ENCODE measurements around the gene B3GNT4. TPM values are rescaled to one million over a fixed set of nuclear protein-coding genes. Genes with fewer than 3 reads are reported as not detected.

The B3GNT4 gene
- total RNA-seq, 2 experiments from 2014 or later: not detected

- Mint-ChIP-seq H3K27ac (no peak overlapping the region), H3K36me3 (ENCODE audit: low read depth) (no peaks in the 10 kb centered on the region), H3K4me3 (no peak overlapping the region), H3K4me1 (ENCODE audit: low read depth) (no peaks in the 10 kb centered on the region), H3K9me3 (no peaks in the 10 kb centered on the region), H3K27me3 (no peaks in the 10 kb centered on the region)
- ATAC-seq (ENCODE audit: poor library complexity) (no peak), DNase-seq (no peak)
- CTCF ChIA-PET: no interaction called here
- peak; percentile 7 for TF ChIP-seq CTCF (IDR thresholded peaks at IDR 0.05)
- Histone ChIP-seq H3K4me3 (ENCODE audit: low read length) (no peak overlapping the region), H3K27ac (ENCODE audit: low read depth in 1 of 2, low read length in 2 of 2) (no peak overlapping the region), H3K36me3 (ENCODE audit: insufficient read depth, low read length) (no peaks in the 10 kb centered on the region), H3K9me3 (ENCODE audit: control insufficient read depth in 1 of 2, insufficient read depth in 1 of 2, low read length in 2 of 2) (no peaks in the 10 kb centered on the region), H3K4me1 (ENCODE audit: insufficient read depth, low read length) (peaks cover 4% of the 10 kb centered on the region), H3K27me3 (ENCODE audit: control insufficient read depth in 1 of 2, insufficient read depth in 2 of 2, low read length in 2 of 2) (no peaks in the 10 kb centered on the region)
- POLR2A ChIA-PET: no interaction called here
- intact Hi-C loops (cut with DNase I, micrococcal nuclease): no loop called here
These were observed 43.6 kb upstream of the B3GNT4 start for GRCh38 chr12:122159882-122160281.

- Mint-ChIP-seq H3K9me3 (no peaks in the 10 kb centered on the region), H3K36me3 (ENCODE audit: low read depth) (no peaks in the 10 kb centered on the region), H3K4me3 (no peak overlapping the region), H3K27ac (no peak overlapping the region), H3K4me1 (ENCODE audit: low read depth) (no peaks in the 10 kb centered on the region), H3K27me3 (no peaks in the 10 kb centered on the region)
- POLR2A ChIA-PET: no interaction called here
- no peak overlapping the region for H3K27ac ChIP-seq (ENCODE audit: low read depth in 1 of 2, low read length in 2 of 2)
- no peak for ATAC-seq (ENCODE audit: poor library complexity)
- no peaks in the 10 kb centered on the region for H3K9me3 ChIP-seq (ENCODE audit: control insufficient read depth in 1 of 2, insufficient read depth in 1 of 2, low read length in 2 of 2)
- DNase-seq: no peak
- no peaks in the 10 kb centered on the region for H3K36me3 ChIP-seq (ENCODE audit: insufficient read depth, low read length)
- intact Hi-C loops (cut with DNase I, micrococcal nuclease): no loop called here
- peaks cover 4% of the 10 kb centered on the region for H3K4me1 ChIP-seq (ENCODE audit: insufficient read depth, low read length)
- H3K4me3 ChIP-seq (ENCODE audit: low read length): no peak overlapping the region
- TF ChIP-seq CTCF (IDR thresholded peaks at IDR 0.05): no peak
- no peaks in the 10 kb centered on the region for H3K27me3 ChIP-seq (ENCODE audit: control insufficient read depth in 1 of 2, insufficient read depth in 2 of 2, low read length in 2 of 2)
- CTCF ChIA-PET: no interaction called here
These were observed 42.7 kb upstream of the B3GNT4 start for GRCh38 chr12:122160761-122161160.

GRCh38 chr12:122161682-122162081 is 41.8 kb upstream of the B3GNT4 start:
- no peak for TF ChIP-seq CTCF (IDR thresholded peaks at IDR 0.05)
- Histone ChIP-seq H3K36me3 (ENCODE audit: insufficient read depth, low read length) (no peaks in the 10 kb centered on the region), H3K4me1 (ENCODE audit: insufficient read depth, low read length) (peaks cover 4% of the 10 kb centered on the region), H3K9me3 (ENCODE audit: control insufficient read depth in 1 of 2, insufficient read depth in 1 of 2, low read length in 2 of 2) (no peaks in the 10 kb centered on the region), H3K4me3 (ENCODE audit: low read length) (no peak overlapping the region), H3K27ac (ENCODE audit: low read depth in 1 of 2, low read length in 2 of 2) (no peak overlapping the region), H3K27me3 (ENCODE audit: control insufficient read depth in 1 of 2, insufficient read depth in 2 of 2, low read length in 2 of 2) (no peaks in the 10 kb centered on the region)
- DNase-seq (peak in 2 of 14 experiments; percentile 24 to 69), ATAC-seq (ENCODE audit: poor library complexity) (no peak)
- intact Hi-C loops (cut with DNase I, micrococcal nuclease): no loop called here
- H3K9me3 Mint-ChIP-seq: no peaks in the 10 kb centered on the region
- H3K36me3 Mint-ChIP-seq (ENCODE audit: low read depth): no peaks in the 10 kb centered on the region
- no peaks in the 10 kb centered on the region for H3K4me1 Mint-ChIP-seq (ENCODE audit: low read depth)
- ChIA-PET POLR2A (no interaction called here), CTCF (no interaction called here)
- no peaks in the 10 kb centered on the region for H3K27me3 Mint-ChIP-seq
- H3K27ac Mint-ChIP-seq: no peak overlapping the region
- H3K4me3 Mint-ChIP-seq: no peak overlapping the region
